ENCODE measurements around the gene NTM.
"Not testable (repeated sequence)": the region's sequence is repeated elsewhere in the genome, so short reads cannot be mapped to it uniquely, and the experiment has no call there.

Gene NTM

DNA sequence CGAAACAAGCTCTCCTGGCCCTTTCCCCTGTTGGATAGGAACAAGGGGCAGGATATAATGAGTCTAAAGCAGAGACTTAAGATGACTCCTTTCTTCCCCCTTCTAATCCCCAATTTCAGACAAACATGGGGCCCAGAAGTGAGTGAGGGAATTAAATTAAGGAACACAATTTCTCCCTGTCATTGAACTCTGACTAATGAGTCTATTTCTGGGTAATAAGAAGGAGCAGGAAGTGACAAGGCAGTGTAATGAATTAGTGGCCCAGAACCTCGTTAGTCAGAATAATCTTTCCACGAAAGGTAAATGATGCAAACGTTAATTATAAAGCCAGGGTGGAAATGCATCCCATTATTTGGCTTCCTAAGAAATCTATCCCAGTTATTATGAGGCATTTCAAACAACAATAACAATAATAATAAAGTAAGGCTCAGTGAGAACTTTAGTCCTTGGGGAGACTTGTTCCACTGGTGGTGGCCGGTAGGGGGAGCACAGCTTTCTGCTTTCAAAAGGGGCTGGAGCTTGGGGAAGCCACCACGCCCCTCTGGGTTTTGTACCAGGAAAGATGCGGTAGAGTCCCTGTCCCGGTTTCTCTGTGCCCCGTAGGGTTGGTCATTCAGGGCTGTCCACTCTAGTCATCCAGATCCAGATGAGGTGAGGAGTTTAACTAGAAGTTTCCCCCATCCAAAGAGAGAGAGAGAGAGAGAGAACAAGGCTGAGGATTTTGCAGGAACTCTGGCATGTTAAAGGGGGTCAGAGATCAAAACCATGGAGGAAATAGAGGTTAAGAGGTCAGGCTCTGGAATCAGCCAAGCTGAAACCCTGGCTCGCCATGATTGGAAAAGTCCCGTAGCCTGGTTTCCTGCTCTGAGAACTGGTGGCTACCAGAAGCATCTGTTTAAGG is 298.3 kb downstream of the NTM start:
- DNase-seq (ENCODE audit: low spot score), result peak; percentile 60

DNA sequence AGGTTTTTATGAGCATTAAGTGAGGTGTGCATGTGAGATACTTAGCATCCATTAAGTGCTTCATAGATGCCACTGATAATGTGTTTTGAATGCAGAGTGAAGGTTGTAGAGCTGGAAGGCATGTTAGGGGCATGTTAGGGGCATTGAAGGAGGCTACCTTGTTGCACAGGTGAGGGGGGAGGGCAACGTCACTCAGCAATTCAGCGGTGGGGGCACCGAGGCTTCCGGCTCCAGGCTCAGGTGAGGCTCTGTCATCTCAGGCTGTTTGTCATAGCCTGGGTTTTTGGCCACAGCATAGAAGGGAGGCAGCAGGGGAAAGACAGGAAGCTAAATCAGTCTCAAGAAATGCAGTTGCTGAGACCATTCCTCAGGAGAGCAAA is 299.0 kb downstream of the NTM start:
- DNase-seq (ENCODE audit: low spot score), result no peak

DNA sequence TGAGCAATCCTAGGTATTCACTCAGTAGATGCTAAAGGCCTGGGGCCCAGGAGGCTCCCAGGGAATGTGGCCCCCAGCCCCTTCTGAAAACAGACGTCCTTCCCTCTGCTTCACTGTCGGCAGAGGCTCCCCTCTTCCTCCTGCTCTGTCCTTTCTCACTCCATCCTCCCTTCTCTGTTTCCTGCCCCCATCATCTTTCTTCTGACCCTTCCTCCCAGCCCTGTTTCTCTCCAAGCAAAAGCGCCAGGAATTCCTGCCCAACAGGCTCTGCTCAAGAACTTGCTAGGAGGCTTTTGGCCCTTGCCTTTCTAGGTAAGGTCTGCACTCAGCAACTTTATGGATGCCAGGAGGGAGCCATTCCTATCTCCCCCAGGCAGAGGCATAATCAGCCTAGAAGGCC is 300.5 kb downstream of the NTM start:
- DNase-seq (ENCODE audit: low spot score), result no peak

DNA sequence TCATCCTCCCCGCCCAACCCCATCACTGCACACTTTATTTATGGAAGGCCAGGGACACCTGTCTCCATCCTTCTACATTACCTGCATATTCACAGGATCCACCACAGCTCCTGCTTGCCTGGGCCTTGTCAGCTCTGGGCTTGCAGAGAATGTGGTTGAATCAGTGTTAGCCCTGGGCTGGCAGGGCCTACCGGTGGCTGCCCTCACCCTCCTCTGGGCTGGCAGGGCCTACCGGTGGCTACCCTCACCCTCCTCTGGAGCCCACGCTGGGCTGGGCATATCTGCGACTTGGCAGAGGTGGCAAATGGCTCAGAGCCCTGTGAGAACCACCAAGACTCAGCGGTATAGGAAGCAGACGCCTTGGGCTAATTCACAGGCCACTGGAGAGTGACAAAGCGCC is 300.9 kb downstream of the NTM start:
- DNase-seq (ENCODE audit: low spot score), result no peak

DNA sequence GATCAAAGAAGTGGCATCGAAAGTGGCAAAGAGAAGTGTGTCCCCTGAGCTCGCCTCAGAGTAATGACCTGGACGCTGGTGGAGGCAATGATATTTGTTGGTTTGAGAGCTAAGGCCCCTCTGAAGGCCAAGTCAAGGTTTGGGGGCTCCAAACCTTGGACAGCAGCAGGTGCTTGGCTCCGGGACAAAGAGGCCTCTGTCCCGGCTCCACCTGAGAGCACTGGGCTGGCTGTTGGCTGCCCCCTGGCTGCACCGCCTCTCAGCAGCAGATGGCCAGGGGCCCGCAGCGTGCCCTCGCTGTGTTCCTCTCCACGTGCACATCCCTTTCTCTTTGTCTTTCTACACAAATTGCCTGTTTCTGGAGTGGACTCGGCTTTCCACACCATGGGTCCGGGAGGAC is 301.3 kb downstream of the NTM start:
- no peak for DNase-seq (ENCODE audit: low spot score)

DNA sequence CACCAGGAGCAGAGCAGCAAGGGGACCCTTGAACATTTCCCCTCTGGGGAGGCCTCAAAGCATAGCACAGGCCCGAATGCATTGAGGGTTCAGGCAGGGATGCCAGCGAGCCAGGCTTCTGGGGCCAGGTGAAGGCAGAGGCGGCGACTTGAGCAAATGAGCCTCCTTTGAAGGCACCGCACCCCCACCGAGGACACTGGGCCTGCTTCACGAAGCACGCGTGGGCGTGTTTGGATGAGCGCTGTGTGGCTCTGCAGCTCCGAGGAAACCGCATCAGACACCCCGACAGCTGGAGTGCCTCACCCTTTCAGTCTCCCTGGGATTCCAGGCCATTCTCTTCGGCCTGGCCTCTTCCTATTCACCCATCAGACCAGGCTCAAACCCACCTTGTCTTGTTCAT is 301.8 kb downstream of the NTM start:
- no peak for DNase-seq (ENCODE audit: low spot score)

DNA sequence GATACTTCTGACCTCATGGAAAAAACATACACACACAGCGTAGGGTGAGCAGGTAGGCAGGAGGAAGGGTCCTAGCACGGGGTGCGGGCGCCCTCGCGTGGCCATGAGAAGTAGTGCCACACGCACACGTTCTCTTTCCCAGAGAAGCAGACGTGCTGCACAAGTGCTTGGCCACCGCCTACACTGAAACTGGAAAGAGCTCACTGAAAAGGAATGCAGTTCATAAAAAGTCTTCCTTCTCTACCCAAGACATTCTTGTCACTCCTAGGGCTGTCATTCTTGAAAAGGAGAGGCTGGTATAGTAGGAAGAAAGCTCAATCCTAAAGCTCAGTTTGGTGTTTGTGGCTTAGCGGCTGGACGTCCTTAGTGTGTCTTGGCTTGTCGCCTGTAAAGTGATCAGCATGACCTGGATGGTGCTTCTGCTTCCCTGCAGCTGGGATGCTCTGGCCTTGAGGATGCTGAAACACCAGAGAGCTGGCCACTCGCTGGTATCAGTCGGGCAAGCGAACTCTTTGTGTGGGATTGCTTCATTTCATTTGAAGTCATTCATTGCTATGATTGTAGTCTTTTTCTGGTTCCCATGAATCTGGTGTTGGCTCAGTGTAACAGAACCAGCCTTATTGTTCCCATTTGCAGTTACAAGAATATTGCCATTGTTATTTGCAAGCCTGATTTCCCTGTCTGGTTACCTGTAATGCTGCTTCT is 303.8 kb downstream of the NTM start:
- DNase-seq (ENCODE audit: low spot score), result peak; percentile 53

DNA sequence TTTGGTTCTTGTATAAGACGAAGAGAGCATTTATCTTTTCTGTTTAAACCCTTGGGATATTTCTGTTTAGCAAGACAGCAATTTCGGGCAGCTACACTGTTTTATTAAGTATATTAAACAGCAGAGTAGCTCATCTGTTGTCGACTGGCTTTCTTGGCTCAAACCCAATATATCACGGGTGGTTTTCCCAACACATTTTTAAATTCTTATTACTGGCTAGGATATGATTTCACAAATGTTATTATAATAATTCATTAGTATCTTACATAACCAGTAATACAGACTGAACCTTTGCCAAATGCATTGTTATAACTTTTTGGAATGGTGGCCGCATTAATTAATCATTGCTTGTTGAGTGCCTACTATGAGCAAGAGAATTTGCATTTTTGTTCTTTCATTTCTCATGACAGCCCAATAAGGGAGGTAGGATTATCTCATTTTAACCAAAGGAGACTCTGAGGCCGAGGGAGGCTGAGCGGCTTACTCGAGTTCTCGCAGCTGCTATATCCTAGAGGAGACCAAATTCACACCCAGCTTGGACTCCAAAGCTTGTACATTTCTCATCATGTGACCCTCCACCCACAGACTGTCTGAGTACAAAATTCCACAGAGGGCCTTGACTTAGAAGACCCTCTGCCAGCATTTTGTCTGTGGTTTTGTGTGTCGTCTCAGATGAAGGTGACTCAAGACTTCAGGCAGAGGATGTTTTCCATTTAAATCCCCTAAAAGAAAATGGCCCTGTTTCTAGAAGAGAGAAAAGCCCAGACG is 304.9 kb downstream of the NTM start:
- DNase-seq (ENCODE audit: low spot score), result no peak

DNA sequence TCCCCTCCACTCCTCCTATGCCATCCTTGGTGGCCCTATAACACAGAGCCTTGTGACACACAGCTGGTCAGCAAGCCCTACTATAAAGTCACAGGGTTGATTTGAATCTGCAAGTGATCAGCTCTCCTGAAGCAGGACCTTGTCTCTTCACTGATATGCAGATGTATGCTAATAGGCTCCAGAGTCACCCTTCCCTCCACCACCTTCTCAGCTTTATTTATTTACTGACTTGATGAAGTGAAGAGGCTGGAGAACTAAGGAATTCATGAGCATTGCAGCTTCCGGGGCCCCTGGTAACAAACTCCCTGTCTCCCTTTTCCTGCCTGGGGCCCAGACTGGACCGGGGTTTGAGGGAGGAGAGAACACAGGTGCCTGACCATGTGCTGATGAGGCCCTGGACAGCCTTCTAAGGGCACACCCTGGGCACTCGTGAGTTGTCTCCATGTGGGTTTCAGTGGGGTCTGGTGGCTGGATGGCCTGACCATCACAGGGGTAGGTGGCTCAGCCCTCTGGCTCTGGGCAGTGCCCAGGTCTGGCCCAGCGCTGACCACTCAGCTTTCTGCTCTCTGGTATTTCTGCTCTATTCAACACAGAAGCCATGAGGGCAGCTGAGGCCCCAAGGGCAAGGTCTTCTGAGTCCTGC is 307.5 kb downstream of the NTM start:
- no peak for DNase-seq (ENCODE audit: low spot score)

DNA sequence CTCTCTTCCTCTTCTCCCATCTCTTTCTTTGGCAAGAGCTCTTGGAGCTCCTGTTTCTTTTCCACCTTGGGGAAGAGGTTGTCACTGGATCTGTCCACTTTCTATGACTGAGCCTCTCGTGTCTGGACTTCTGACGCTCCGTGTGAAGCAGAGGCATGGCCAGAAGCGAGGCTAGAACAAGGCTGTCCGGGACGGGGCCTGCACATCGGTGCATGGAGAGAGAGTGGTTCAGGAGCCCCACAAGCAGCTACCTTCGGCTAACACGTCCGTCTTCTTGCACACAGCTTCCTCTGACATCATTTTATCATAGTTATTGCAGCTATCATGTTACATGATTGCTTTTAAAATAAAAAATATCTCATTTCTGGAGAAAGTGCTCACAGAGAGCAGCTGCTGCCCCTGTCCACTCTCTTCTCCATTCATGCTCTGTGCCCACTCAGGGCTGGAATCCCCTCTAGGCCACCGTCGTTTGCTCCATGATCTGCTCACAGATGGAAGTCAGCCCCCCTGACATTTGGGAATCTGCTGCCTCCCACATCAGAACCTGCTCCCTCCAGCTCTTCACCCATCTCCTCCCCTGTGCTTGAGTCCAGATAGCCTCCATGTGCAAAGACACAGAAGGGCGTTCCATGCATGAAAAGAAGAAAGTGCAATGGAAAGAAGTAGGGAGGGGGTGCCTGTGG is 308.4 kb downstream of the NTM start:
- DNase-seq (ENCODE audit: low spot score), result no peak

DNA sequence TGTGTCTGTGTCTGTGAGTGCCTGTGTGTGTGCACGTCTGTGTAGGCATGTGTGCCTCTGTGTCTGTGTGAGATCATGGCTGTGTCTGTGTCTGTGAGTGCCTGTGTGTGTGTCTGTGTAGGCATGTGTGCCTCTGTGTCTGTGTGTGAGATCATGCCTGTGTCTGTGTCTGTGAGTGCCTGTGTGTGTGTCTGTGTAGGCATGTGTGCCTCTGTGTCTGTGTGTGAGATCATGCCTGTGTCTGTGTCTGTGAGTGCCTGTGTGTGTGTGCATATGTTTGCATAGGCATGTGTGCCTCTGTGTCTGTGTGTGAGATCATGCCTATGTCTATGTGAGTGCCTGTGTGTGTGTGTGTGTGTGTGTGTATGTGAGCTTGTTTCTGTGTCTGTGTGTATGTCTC is 310.0 kb downstream of the NTM start:
- not testable (repeated sequence) for DNase-seq (ENCODE audit: low spot score)

DNA sequence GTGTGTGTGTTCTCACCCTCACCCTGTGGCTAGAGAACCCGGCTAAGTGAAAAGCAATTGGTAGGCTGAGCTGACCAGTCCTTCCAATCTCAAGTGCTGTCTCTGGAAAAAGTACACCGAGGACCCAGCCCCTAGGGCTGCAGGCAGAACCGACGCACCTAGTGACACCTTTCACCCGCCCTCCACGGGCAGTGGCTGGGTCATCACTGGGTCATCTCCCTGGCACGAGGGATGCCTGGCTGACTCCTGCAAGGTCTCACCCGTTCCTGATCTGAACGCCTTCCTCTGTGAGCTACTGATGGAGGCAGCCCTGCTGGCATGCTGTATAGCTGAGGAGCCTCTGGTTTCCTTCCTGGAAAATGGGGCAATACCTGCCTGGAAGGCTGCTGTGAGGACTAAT is 311.5 kb downstream of the NTM start:
- DNase-seq (ENCODE audit: low spot score), result no peak

DNA sequence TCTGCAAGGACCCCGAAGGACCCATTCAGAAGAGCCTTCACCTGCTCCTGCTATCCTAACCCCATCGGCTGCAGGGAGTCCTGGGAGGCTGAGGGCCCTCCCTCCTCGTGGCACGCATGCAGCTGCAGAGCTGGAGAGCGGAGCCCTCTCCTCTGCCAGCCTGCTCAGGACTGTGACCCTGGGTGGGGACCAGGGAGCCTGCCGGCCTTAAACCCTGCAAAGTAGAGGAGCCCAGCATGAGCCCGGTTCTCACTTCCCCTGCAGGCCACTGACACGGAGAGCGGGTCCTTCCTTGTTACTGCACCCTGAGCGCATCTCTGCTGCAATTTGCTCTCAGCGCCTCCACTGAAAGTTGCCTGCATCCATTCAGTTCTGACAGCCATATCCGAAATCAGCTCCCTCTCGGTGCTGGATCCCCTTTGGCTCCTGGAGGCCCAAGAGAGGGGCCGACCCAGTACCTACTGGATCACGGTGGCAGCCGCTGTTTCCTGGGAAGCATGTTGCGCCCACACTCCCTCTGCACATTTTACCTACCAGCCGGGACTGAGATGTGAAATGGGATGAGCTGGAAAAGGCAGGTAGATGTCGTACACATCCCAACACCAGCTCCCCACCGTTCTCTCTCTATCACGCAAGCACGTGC is 312.1 kb downstream of the NTM start:
- no peak for DNase-seq (ENCODE audit: low spot score)

DNA sequence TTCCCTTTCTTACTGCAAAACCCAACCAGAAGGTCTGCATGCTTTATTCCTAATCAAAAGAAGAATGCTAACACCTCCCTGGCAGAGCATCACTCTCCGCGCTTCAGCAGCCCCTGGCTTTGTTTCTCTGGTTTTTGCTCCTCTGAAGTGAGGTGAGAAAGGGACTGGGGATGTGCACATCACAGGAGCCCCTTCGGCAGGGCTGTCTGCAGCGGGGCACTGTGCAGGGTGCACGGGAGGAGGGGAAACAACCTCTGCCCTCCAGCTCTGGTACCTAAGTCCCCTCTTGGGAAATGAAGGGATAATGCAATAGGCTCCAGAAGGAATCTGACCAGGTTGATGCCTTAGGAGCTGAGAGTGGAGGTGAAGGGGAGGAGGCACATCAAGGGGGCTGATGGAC is 312.7 kb downstream of the NTM start:
- no peak for DNase-seq (ENCODE audit: low spot score)

DNA sequence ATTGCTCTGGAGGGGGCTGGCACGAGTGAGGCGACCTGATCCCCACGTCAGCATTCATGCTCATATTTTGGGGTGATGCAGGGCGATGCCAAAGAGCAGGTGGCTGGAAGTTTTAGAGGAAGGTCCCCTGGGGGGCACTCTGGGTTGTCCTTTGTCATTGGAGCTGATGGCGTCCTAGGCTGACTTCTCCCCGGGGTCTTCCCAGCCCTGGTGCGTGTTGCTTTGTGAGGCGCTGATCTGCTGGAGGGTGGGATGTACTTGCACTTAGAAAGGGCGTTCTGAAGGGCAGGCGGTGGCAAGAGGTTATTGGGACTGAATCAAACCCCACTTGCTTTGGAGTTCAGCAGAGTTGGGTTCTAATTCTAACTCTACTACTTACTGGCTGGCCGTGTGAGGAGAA is 313.3 kb downstream of the NTM start:
- no peak for DNase-seq (ENCODE audit: low spot score)

DNA sequence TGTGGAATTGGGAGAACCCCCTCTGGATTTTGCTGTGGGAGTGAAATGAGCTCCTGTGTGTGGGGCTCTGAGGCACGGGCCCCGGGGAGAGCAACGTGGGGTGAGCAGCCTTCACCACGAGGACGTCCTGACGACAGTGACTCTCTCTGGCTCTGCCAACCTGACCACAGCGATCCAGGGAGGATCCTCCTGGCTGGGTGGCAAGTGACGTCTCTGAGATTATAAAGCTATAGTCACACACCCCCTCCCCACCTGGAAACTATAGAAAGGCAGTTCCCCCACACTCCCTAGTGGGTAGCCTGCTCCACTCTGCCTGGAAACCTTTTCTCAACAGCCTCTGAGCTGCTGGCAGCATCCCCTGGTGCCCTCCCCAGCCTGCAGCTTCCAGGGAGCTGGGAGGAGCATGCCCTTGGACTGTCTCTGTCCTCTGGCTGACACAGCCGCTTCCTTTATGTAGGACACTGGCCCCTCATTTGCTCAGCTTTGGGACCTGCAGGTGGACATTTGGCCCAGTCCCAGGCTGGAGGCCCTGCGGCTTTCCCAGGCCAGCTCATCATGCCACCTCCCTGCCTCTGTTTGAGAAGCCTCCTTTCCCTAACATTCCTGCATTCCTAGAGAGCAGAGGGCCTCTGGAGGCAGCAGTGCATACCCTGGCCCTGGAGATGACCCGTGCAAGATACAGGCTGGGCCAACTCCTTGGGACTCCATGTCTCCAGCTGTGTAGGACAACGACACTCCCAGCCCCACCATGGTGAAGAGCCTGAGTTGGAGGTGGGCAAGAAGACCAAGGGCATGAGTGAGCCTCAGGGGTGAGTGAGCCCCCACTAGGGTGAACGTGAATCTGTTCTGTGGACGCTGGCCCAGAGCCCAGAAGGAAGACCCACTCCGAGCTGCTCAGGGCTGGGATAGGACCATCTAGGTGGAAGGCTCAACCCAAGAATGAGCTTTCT is 314.0 kb downstream of the NTM start:
- no peak for DNase-seq (ENCODE audit: low spot score)

DNA sequence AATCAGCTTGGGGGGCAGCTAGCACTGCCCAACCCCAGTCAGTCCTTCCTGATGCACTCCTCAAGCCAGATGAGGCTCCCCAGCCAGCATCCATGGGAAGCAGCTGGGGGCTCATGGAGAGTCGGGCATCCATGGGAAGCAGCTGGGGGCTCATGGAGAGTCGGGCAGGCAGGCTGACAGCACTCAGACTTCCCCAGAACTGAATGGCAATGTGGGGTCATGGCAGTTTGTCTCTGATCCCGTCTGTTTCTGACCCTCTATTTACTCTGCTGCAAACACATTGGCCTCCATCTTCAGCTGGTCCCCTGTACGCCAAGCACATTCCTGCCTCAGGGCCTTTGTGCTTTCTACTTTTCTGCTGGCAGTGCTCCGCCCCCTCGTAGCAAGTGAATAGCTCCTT is 314.8 kb downstream of the NTM start:
- DNase-seq (ENCODE audit: low spot score), result no peak

DNA sequence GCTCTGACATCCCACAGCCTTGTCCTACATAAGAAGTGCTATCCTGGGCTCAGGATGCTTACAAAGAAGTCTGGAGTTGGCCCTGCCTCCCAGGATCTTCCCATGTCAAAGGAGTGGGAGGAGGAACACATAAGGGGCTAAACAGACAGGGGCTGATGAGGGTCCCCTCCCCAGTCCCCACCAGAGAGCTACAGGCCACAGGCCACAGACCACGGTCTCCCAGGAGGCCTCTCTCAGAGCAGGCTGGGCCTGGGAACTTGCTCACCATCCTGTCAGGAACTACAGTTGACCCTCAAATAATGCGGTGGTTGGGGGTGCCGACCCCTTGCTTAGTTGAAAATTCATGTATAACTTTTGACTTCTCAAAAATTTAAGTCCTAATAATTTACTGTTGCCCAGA is 315.5 kb downstream of the NTM start:
- no peak for DNase-seq (ENCODE audit: low spot score)

DNA sequence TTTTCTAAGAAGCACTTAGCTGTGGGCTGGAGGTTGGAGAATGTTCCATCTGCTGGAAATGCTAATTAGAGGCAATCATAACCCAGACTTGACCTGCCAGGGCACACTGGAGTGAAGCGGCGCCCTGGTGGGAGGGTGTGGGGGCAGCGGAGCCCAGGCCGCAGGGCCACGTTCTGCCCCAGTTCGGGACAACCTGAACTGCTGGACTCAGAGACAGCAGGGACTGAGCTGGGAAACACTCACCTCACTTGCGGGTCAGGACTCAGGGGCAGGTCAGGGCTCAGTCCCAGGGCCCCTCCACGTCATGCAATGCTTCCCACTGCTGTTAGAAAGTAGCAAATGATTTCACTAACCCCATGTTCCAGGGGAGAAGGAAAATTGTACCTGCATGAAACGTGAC is 316.4 kb downstream of the NTM start:
- no peak for DNase-seq (ENCODE audit: low spot score)
